SK-N-MC (cell line): Measurements from ENCODE around the gene PTCSC3.

Experiments
- EZH2 ChIP-seq: fragments of 200-600 bp; sonication (generic); IDR thresholded peaks from one replicate; pipeline ENCODE4 v1.6.1; 2017; ENCODE audit warnings: antibody characterized with exemption
- POLR2AphosphoS5 ChIP-seq: IDR thresholded peaks from 2 replicates; pipeline ENCODE4 v1.6.1; 2012; ENCODE audit warnings: mild to moderate bottlenecking, low read depth, low read length, borderline replicate concordance

GRCh38 chr14:36194663-36195062, 18.1 kb upstream of the PTCSC3 start:
- no peak for TF ChIP-seq POLR2AphosphoS5
- TF ChIP-seq EZH2 = no peak
